Thyroid gland (tissue), 4 donors: ENCODE measurements around the gene SCLY. TPM values are rescaled to one million over a fixed set of nuclear protein-coding genes. Genes with fewer than 3 reads are reported as not detected.

Source experiments
- DNase-seq, 2 donors: peaks; one replicate each; pipeline ENCODE4 v3.0.0-alpha.2; 2019
- H3K27ac ChIP-seq, 3 donors: fragments of 200-600 bp; sonication (generic); 1 replicate in 2 of 3; 2 replicates in 1 of 3; pipeline ENCODE4 v1.5.1; 2016 to 2019; ENCODE audit warnings: mild to moderate bottlenecking in 1 of 3, moderate library complexity in 1 of 3
- H3K27me3 ChIP-seq: fragments of 200-600 bp; sonication (generic); one replicate; pipeline ENCODE4 v1.5.1; 2019
- H3K36me3 ChIP-seq, 2 donors: fragments of 200-600 bp; sonication (generic); one replicate each; pipeline ENCODE4 v1.5.1; 2016 to 2019
- H3K4me1 ChIP-seq, 2 donors: fragments of 200-600 bp; sonication (generic); one replicate each; pipeline ENCODE4 v1.5.1; 2017 to 2019
- H3K4me3 ChIP-seq, 3 donors: fragments of 200-600 bp; sonication (generic); replicated peaks in 1 of 3; 1 replicate in 2 of 3; 2 replicates in 1 of 3; pipeline ENCODE4 v1.5.1; 2016; ENCODE audit warnings: mild to moderate bottlenecking in 1 of 3
- H3K9me3 ChIP-seq: fragments of 200-600 bp; sonication (generic); one replicate; pipeline ENCODE4 v1.5.1; 2017
- POLR2A ChIP-seq, 2 donors: fragments of 450-650 bp; IDR thresholded peaks; one replicate each; pipeline ENCODE4 v1.6.1; 2017; ENCODE audit warnings: antibody characterized with exemption in 2 of 2, mild to moderate bottlenecking in 2 of 2, moderate library complexity in 1 of 2
- WGBS, 2 donors: methylation state at CpG; one replicate each; pipeline ENCODE4 v1.1.5; 2017; 5-methylcytosine and 5-hydroxymethylcytosine counted together
- intact Hi-C: fragments of 100-400 bp; cut with DNase I; formaldehyde crosslinking; loops from one replicate; pipeline ENCODE4 v1.15.1; 2023
- total RNA-seq, 4 donors: library from RNA; depleted of rRNA; stranded (reverse); fragments of >200 nt; gene quantifications; one replicate each; pipeline ENCODE4 v1.2.3, GENCODE V29; 2016
- TF ChIP-seq, protein P1 (sequence below), 6 experiments: fragments of 200-600 bp in 3 of 6; fragments of 450-650 bp in 3 of 6; sonication (generic) in 3 of 6; IDR thresholded peaks; one replicate each; pipeline ENCODE4 v1.5.1; 2016 to 2019; ENCODE audit warnings: antibody characterized with exemption in 6 of 6, mild to moderate bottlenecking in 2 of 6, inconsistent platforms in 1 of 6, moderate library complexity in 1 of 6

SCLY gene
- total RNA-seq, 4 donors from 2014 or later: 21.8 to 48.2 (median 31.0) TPM

DNA sequence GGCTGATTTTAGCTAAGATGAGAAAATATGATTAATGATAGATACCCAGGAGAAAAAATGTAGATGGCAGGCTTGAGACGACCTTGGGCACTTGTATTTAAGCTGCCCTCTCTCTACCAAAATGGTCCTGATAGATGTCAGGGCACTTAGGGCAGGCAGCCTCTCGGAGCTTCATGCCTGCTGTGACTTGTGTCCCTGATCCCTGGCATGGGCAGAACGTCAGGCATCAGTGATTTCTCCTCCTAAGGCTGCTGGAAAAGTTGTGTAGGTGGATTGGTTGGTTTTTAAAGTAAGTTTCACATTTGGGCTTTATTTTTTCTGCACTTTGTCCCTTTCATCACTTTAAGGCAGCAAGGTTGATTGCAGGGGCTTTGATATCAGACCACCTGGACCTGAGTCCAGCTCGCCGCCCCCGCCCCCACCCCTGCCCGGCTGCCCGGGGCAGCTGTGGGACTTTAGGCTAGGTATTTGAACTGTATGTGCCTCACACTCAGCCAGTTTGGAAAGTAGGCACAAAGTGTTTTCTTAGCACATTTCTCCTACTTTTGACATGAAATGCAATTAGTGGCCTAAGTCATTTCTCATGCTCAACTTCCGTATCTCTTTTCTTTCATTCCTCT is 35.0 kb upstream of the SCLY start:
- WGBS, 2 donors: 34 to 41% methylated on average over 9 of the region's 9 CpGs
- intact Hi-C loops: no loop called here
- peak; percentile 75 to 80 for DNase-seq
- TF ChIP-seq, protein P1, sequence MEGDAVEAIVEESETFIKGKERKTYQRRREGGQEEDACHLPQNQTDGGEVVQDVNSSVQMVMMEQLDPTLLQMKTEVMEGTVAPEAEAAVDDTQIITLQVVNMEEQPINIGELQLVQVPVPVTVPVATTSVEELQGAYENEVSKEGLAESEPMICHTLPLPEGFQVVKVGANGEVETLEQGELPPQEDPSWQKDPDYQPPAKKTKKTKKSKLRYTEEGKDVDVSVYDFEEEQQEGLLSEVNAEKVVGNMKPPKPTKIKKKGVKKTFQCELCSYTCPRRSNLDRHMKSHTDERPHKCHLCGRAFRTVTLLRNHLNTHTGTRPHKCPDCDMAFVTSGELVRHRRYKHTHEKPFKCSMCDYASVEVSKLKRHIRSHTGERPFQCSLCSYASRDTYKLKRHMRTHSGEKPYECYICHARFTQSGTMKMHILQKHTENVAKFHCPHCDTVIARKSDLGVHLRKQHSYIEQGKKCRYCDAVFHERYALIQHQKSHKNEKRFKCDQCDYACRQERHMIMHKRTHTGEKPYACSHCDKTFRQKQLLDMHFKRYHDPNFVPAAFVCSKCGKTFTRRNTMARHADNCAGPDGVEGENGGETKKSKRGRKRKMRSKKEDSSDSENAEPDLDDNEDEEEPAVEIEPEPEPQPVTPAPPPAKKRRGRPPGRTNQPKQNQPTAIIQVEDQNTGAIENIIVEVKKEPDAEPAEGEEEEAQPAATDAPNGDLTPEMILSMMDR (IDR thresholded peaks at IDR 0.05): no peak
- peak in 1 of 2 donors; percentile 15 for TF ChIP-seq POLR2A (IDR thresholded peaks at IDR 0.05)
- Histone ChIP-seq H3K9me3 (no peaks in the 10 kb centered on the region), H3K27me3 (no peaks in the 10 kb centered on the region), H3K4me1 (peaks cover 22 to 29% of the 10 kb centered on the region in 2 donors), H3K36me3 (peaks cover 9 to 10% of the 10 kb centered on the region in 2 donors), H3K4me3 (no peak overlapping the region), H3K27ac (peak overlapping the region; percentile 85 to 87 (median 86))

DNA sequence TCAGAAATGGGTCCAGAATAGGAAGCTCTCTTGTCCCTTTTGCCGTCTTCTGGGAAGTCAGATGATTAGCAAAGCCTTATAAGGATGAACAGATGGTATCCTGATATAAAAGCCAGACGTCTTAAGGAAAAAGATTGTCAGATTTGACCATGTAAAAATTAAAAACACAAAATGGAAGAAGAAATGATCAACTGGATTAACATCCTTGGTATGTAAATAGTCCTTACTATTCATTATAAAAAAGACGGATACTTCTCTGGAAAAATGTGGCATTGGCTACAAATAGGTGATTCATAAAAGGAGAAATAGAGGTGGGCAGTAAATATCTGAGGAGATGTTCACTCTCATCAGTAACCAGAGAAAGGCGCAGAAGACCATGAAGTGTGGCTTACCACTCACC is 33.7 kb upstream of the SCLY start:
- WGBS, 2 donors: 91% methylated on average over 4 of the region's 4 CpGs

DNA sequence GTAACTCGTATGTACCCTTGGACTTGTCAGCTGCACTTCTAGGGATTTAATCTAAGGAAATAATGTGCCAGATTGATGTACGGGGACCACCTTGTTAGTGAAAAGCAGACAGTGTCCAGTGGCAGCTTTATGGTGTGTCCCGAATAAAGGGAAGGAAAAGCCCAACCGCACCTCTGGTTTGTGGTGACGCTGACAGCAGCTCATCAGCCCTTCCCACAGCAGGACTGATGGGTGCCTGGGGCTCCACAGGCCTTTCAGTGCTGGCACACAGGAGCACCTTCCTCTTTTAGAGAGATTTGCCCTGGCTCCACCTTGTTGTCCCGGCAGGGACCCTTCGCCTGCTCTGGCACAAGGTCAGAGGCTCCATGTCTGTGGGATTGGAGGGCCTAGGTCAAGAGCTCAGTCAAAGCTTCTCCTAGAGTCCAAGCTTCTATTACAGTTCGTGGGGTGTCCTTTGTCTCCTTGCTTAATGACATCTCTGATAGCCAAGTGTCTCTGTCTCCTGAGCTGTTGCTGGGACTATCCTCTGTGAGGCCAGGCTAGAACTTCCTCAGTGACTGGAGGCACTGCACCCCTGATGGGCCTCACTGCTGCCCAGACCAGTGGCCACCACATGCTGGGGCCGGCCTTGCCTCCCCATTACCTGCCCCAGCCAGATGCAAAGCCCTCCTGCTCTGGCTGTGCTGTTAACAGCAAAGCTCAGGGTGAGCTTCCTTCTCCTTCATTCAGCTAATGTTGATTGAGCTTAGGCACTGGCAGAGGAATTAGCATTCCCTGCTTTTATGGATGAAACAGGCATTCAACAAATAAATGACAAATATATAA is 33.0 kb upstream of the SCLY start:
- TF ChIP-seq POLR2A (IDR thresholded peaks at IDR 0.05): no peak
- TF ChIP-seq, protein P1 (IDR thresholded peaks at IDR 0.05): no peak
- H3K27ac ChIP-seq: peak overlapping the region in 2 of 3 donors; percentile 85 to 86
- no peaks in the 10 kb centered on the region for H3K27me3 ChIP-seq
- no peak overlapping the region for H3K4me3 ChIP-seq
- intact Hi-C loops: no loop called here
- no peaks in the 10 kb centered on the region for H3K9me3 ChIP-seq
- peaks cover 22 to 29% of the 10 kb centered on the region in 2 donors for H3K4me1 ChIP-seq
- 94% methylated on average over 7 to 9 of the region's 9 CpGs for WGBS, 2 donors
- peaks cover 13 to 14% of the 10 kb centered on the region in 2 donors for H3K36me3 ChIP-seq
- DNase-seq: no peak

More for the DNA sequence above, 33.7 kb upstream of the SCLY start:
- TF ChIP-seq POLR2A (IDR thresholded peaks at IDR 0.05): no peak
- TF ChIP-seq, protein P1 (IDR thresholded peaks at IDR 0.05): no peak
- H3K27me3 ChIP-seq: no peaks in the 10 kb centered on the region
- no peaks in the 10 kb centered on the region for H3K9me3 ChIP-seq
- DNase-seq: no peak
- intact Hi-C loops: no loop called here
- peaks cover 13 to 14% of the 10 kb centered on the region in 2 donors for H3K36me3 ChIP-seq
- H3K4me3 ChIP-seq: no peak overlapping the region
- H3K4me1 ChIP-seq: peaks cover 22 to 29% of the 10 kb centered on the region in 2 donors
- H3K27ac ChIP-seq: peak overlapping the region; percentile 85 to 87 (median 86)

DNA sequence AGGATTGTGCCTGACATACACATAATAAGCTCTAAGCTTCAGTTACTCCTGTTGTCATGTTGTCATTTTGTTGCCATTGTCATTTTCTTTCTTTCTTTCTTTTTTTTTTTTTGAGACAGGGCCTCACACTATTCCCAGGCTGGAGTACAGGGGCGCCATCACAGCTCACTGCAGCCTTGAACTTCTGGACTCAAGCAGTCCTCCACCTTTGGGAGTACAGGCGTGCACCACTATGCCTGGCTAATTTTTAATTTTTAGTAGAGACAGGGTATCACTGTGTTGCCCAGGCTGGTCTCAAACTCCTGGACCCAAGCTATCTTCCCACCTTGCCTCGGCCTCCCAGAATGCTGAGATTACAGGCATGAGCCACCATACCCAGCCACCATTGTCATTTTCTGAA is 30.9 kb upstream of the SCLY start:
- Histone ChIP-seq H3K4me3 (no peak overlapping the region), H3K27me3 (no peaks in the 10 kb centered on the region), H3K9me3 (no peaks in the 10 kb centered on the region), H3K27ac (no peak overlapping the region), H3K36me3 (peaks cover 13 to 14% of the 10 kb centered on the region in 2 donors), H3K4me1 (peaks cover 26 to 29% of the 10 kb centered on the region in 2 donors)
- intact Hi-C loops: no loop called here
- no peak for DNase-seq
- TF ChIP-seq POLR2A (IDR thresholded peaks at IDR 0.05): no peak
- TF ChIP-seq, protein P1 (IDR thresholded peaks at IDR 0.05): no peak
- 96 to 98% methylated on average over 3 of the region's 3 CpGs for WGBS, 2 donors
